GM18502 (cell line): ENCODE measurements around the gene ARHGEF11.

Experiments
- ATAC-seq: cut with Tn5 transposase; IDR thresholded peaks from one replicate; pipeline ENCODE4 v1.9.1; 2021; ENCODE audit warnings: mild to moderate bottlenecking; ENCODE audit not compliant: unreplicated experiment, poor library complexity

ARHGEF11 gene

DNA sequence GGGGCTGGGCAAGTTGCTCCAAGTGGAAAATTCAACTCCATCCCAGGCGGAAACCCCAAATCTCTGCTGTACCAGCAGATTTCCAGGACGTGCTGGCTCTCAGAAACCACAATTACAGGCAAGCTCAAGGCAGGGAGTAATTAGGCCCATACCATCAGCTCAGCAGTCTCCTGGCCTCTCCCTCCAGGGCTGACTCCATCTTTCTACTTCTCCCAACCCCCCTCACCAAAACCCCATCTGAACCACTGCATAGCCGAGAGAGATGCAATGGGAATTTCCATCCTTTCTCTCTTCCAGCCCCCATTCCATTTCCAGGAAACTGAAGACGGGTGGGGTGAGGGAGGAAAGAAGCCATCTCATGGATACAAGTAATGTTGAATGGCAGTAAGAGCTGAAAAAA, 41.2 kb downstream of the ARHGEF11 start:
- ATAC-seq = no peak

DNA sequence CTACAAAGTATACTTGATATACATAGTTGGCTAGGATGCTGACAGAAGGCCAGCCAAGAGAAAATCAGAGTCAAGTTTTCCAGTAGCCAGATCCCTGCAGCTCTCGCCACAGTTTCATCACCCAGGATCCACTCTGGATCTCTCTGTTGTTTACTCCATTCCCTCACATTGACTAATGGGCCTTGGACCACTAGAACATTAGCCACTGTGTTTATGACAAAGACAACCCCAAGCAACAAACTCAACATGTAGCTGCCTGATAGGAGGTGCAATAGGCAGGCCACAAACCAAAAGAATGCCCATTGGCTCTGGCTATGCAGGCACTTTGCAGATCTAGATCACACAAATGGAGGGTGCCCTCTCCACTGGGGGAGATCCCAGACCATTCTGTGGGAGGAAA, 44.2 kb downstream of the ARHGEF11 start:
- ATAC-seq = no peak

DNA sequence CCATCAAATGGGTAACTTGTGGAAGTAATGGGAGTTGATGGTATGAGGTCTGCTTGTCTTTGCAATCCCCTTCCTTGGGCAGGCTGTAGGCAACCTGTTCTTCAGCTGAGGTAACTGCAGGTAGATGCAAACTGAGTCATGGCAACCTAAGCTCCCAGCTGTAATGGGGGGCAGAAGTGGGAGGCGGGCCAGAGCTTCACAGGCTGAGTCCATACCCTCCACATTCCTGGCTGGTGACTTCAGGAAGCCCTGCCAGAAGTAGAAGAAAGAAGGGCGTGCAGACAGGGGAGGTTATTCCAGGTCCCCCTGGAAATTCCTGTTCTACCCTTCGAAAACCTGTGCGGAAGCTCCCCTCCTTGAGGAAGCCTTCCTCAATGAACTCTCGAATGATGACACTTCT, 44.9 kb downstream of the ARHGEF11 start:
- ATAC-seq = no peak

DNA sequence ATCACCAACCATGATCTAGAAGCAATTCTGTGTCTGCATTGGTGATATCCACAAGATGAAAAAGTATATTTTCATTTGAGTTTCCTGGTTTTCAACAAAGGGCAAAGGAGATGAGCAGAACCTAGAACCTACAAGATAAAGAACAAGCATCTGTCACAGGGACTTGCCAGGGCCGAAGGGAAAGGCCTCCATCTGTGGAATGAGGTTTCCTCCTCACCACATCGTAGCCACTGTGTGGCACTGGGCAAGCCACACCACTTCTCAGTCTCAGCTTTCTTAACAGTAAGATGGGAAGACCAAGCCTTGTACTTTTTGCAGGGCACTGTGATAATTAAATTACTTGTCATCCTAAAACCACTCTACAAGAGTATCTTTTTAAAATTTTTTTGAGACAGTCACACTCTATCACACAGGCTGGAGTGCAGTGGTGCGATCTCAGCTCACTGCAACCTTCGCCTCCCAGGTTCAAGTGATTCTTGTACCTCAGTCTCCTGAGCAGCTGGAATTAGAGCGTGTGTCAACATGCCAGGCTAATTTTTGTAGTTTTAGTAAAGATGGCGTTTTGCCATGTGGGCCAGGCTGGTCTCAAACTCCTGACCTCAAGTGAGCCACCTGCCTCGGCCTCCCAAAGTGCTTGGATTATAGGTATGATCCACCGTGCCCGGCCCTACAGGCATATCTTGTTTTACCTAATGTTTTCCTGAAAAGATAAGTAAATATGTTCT, 45.8 kb downstream of the ARHGEF11 start:
- no peak for ATAC-seq

DNA sequence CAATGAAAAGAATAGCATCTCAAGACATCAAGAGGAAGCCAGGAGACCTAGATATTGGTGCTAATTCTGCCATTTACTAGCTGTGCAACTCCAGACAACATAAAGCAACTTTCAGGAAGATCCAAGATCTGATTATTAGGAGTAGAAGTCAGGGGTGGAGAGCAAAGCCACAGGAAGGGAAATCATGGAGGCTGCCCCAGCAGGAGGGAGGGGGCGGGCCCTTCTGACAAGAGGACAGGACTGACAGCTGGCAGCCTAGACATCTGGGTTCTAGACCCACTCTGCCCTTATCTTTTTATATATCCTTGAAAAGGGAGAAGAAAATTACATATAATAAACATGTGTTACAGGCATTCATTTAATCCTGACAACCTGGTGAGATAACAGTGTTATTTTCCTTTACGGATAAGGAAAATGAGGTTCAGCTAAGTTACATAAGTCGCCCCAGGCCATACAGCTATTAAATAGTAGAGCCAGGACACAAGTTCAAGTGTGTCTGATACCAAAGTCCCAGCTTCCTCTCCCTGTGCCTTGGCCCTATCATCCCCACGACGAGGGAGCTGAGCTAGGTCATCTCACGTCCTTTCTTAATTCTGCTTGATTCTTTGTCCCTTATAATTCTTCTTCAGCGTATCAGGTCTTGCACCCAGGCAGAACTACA, 46.6 kb downstream of the ARHGEF11 start:
- ATAC-seq = no peak

DNA sequence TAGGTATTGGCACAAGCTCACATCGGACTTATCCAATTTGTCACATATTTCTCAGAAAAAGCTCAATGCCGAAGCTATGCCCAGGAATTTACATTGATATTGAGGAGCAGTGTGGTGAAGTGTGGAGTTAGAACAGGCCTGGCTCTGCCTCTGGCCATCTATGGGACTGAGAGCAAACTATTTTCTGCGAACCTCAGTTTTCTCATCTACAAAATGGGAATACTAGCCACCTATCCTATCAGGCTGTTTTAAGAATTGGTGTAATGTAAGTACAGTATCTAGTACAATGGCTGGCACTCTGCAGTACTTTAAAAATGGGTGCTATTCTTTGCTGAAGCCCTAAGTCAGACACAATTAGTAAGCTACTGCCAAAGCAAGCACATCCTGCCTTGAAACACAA, 47.2 kb downstream of the ARHGEF11 start:
- no peak for ATAC-seq

DNA sequence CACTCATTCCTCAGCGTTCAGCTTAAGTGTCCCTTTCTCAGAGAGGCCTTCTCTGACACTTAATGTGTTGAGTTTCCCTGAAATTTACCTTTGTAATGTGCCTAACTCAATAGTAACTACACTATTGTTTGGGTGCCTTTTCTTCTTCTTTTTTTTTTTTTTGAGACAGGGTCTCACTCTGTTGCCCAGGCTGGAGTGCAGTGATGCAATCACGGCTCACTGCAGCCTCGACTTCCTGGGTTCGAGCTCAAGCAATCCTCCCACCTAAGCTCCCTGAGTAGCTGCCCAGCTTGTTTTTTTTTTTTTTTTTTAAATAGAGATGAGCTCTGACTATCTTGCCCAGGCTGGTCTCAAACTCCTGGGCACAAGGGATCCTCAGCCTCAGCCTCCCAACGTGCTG, 50.1 kb downstream of the ARHGEF11 start:
- no peak for ATAC-seq

DNA sequence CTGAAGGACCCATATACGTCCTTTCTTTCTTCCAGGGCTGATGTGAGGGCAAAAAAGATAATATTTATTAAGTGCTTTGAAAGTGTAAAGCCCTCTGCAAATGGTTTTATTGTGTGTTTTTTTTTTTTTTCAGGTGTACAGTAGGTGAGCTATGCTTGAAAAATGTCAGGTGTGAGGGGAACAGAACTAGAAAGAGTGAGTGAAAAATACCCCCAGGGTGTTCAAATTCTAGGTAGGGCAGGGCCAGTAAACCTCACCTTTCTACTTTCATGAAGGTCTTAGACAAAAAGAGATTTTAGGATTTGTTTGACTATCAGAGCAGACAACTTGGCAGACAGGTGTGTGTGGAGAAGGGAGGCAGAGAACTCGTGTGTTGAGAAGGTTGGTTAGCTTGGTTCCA, 51.3 kb downstream of the ARHGEF11 start:
- no peak for ATAC-seq

DNA sequence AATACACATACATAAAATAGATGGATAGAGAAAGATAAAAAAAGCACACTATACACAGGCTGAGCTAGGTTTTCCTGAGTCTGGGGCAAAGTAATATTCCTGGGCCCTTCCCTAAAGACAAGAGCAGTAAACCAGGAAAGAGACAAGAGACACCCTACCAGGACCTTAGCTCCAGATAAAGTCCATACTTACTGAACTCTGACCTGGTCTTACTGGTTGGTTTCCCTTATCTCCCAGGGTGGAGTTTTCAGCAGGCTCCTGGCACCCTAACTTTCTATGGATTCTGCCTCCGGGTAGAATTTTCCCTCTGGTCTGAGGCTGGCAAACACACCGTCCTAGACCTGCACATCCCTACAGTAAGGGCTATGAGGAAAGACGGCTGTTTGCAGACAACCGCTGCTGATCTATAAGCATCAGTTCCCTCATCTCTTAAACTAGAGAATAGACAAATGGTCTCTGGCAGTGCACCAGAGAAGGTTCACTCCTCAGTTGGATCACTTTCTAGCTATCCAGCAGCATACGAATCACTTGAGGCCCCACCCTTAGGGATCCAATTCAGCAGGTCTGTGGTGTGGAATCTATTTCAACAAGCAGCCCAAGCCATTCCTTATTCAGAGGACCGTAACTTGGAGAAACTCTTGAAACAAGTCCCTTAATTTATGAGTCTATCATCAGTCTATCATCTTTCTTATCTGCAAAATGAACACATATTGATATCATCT, 52.0 kb downstream of the ARHGEF11 start:
- ATAC-seq = no peak

DNA sequence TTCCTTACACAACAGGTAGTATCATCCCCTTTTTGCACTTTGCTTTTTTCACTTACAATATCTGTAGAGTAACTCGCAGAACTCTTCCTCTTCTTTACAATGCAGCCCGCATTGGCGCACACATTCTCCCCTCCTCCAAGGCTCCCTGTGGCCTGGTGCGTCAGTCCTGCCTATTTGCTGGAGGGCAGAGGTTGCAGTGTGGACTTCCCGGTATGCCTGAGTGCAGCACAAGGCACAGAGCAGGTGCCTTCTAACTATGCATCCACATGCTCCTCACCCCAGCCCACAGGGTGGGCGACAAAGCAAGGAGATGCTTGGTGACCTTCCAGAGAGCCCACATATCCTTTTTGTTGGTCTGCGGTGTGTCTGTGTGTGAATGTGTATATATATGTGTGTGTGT, 53.3 kb downstream of the ARHGEF11 start:
- no peak for ATAC-seq

DNA sequence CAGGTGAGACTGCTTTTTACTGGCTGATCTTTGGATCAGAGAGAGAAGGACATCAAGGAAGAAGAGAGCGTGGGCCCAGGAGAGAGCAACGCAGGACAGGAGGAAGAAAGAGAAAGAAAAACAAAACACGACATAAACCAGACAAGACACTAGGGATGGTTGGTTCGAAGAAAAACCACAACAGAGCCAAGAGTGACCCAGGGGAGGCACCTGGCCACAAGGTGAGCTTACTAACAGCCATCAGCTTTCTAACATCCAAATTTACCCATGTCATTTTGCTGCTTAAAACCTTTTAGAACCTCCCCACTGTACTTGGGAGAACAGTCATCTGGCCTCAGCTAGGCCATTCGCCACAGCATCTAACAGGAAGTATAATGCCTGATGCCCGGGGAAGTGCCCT, 57.8 kb downstream of the ARHGEF11 start:
- no peak for ATAC-seq

DNA sequence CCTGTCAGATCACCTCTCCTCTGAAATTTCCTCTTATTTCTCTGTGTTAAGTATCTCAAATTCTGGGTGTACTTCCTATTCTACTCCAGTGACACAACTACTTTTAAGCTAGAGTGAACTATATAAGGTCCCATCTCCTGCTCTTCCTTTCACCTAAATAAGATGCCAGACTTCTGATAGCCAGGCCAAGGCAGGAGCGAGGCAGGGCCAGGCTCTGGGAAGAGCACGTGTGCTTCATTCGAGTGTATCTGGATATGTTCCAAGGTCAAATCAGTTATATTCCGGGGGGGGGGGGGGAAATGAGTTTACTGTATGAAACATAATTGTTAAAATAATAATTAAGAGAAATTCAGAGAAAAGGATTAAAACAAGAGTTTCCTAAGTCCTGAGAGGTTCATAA, 65.0 kb downstream of the ARHGEF11 start:
- ATAC-seq = no peak

DNA sequence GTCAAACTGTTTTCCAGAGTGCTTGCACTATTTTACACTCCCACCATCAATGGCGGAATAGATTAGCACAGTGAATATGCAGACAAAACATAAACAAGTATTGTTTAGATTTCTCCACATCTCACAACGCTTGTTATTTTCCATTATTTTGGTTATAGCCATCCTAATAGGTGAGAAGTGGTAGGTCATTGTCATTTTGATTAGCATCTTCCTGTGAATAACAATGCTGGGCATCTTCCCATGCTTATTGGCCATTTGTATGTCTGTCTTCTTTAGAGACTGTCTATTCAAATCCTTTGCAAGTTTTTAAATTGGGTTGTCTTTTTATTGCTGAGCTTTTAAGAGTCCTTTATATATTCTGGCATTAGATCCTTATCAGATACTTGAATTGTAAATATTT, 70.5 kb downstream of the ARHGEF11 start:
- ATAC-seq = no peak

DNA sequence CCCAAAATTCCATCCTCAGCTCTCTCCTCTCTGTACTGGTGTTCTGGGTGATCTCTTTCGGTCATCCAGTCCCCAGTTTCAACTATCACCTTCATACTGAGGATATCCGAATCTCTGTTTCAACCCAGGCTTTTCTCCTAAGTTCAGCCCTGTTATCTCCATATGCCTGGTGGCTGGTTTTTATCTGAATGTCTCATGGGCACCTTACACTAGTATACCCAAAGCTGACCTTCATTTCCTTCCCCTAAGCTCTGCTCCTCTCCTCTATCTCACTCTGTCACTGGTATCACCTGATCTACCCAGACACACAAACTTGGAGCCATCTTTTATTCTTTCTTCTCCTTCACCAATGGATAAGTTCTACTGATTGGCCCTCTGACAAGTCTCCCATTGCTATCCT, 72.1 kb downstream of the ARHGEF11 start:
- ATAC-seq = no peak

DNA sequence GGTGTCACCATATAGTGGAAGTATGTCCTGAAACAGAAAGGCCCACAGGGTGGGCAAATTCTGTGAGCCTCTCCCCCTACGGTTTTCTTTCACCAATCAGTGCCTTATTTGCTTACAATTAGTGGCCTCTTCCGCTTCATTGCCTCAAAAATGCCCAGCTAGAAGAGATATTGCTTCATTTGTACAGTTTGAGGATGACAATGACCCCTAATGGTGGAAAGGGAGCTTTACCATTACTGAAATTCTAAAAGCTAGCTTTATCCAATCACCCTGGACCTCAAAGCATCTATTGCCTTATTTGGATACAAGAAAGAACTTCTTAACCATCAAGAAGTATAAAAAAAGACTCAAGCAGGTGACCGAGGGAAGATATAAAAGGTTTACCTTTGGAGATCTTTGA, 75.5 kb downstream of the ARHGEF11 start:
- no peak for ATAC-seq

DNA sequence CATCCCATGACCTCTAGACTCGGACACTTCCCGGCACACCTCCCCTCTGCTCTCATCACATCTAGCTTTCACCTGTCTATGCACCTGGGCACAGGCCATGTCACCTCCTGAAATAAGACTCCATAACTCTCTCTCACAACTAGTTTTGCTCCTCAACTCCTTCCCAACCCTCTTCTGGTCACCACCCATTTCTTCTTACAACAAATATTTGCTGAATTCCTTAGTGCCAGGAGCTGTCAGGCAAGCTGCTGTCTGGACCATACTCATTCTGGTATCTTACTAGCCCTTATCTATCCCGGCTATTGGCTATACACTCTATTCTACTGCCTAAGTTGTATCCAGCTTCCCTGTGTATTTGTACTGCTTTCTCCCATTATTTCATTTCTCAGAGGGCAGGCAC, 76.0 kb downstream of the ARHGEF11 start:
- no peak for ATAC-seq

DNA sequence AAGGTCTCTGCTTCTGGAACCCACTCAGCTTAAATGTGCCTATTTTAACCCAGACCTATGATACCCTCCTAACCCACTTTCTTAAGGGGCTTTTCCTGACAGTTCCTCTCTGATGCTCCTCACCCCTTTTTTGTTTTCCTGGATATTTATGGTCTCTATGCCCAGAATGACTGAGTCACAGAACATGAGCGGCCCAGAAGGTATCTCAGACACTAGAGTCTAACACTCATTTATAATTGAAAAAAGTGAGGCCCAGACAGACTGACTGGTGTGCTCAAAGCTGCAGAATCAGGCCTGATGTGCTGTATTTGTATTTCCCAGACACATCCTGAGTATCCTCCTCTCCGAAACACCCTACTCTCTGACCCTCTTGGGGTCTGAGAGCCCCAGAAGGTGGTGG, 81.1 kb downstream of the ARHGEF11 start:
- ATAC-seq = no peak

DNA sequence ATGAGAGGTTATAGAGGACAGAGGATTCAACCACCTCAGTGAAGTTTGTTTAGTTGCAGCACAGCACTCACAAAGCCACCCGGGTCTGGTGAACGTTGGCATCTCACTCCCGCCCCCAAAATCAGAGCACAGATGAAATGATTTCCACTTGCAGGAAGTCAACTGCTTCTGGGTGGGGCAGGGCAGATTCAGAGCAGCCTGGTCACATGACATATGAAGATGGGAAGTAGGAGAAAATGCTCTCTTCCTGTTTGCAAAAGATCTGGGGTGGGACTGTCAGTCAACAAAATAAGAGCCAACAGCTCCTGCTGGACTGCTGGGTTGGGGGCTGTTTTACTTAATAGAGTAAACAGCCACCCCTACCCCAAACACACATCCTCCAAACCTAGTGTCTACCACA, 81.9 kb downstream of the ARHGEF11 start:
- no peak for ATAC-seq

DNA sequence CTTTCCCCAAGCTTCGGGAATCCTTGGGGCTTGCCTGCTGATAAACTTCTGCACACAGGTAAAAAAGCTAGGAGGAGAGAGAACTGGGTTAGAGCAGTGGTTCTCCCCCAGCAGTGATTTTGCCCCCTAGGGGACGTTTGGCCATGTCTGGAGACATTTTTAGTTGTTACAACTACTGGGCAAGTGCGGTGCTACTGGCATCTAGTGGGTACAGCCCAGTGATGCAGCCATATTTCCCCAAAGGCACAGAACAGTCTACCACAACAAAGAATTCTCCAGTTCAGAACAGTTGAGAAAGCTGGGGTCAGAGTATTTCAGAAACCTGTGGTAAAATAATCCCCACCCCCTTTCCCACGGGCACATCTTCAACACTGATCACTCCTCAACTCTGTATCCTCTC, 83.8 kb downstream of the ARHGEF11 start:
- ATAC-seq = no peak

DNA sequence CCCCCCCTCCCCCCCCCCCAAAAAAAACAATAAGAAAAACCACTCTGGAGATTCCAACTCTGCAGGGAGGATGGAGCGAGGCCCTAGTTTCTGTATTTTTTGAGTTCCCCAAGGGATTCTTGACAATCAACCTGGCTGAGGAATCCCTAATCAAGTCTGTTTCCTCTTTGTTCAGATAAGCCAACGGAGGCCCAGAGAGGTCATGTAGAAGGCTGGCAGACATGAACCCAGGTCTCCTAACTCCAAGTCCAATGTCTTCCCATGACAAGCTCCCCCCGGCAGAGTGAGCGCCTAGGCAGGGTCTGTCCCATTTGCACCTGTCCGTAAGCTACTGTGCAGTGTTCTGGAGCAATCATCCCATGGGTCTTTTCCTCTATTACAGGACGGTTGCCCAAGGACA, 85.6 kb downstream of the ARHGEF11 start:
- ATAC-seq = no peak

DNA sequence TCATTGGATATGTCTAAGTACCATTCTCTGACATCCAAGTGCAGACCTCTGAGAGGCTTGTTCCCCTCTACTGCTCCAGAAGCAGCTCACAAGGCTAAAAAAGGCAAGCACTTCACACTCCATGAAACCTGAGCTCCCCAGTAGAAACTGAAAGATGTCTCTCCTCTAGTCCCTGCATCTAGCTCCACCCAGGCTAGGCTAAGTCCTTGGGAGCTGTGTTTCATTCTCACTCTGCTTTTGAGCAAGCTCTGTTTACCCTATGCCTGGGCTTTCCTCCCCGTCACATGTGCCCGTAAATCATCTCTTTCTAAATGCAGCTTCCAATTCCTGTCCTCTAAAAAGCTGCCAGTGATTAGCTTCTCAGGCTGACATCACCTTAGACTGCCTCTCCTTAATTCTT, 86.1 kb downstream of the ARHGEF11 start:
- ATAC-seq = no peak

DNA sequence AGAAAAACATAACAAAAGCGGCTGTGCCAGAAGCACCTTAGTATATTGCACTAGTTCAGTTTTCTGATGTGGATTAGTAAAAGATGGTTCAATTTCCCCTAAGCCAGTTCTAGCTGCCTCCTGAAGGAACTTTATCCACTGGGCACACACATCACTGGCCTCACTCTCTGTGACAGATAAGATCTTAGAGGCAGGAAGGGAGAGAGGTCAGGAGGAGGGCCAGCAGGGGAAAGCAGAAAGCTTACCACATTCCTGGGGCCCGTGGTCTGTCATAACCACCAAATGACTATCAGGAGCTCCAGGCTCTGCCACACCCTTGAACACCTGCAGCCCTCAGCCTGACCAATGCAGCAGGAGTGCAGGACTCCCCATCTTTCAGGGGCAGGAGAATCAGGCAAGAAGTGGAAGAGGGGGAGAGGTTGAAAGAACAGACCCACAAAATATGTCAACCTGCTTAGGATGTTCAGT, 87.3 kb downstream of the ARHGEF11 start:
- no peak for ATAC-seq
